NCI-H82 treated with DMSO at 0.1 percent for 48 hours (cell line): ENCODE measurements around the gene RHOJ.
A peak's percentile ranks its signal among the peaks of the same experiment; 100 is the strongest.

Experiments used
- DNase-seq: peaks from one replicate; lab custom pipeline; 2025; ENCODE audit not compliant: unreplicated experiment; lab: John Stamatoyannopoulos, UW

RHOJ gene

DNA sequence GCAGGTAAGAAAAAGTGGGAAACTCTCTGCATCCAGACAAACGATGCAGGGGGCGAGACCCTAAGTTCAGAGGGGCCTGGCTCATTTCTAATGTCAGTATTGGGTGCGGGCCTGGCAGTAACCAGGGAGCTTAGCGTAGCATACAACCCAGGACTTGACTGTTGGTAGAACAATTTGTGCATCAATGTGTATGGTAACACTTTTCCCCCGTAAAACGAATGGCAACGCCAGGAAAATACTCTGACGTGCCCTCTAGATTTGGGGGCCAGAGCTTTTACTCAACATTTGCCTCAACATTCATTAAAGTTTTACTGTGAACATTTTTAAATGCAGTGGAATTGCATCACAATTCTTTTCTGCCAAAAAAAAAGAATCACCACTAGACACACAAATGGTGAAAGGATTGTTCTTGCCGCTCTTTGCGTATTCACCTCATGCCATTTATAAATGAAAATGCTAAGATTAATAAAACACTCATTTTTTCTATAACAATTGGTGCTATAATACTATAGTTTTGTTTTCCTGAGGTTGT is 867 bp downstream of the RHOJ start:
- DNase-seq = no peak

DNA sequence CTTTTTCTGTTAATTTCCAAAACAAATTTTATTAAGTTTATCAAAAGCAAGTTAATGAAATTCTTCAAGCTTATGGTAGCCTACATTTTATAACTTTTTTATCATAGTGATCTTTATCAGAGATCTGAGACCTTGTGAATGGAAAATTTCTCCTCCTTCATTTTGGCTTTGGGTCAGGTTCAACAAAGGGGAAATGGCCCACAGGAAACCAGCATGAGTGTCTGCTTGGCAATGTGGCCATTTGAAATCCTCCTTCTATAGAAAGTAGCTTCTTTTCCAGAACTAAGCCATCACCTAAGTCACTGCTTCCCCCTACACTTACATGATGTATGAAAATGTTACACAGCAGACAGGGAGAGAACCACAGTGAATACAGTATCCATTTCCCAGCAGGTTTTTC is 1.6 kb downstream of the RHOJ start:
- DNase-seq = no peak

DNA sequence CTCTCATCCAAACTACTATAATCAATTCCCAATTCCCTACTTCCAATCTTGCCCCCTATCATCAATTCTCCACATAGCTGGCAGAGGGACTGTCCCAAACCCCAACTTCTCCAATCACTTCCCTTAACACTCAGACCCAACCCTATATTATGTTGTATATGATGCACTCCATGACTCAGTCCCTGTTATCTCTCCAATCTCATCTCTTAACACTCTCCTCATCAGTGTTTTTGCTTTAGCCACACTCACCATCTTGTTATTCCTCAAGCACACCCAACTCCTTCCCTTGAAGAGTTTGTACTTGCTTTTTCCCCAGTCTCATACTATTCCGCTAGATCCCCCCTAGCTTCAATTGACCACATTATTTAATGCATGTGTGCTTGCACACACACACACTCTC is 4.9 kb downstream of the RHOJ start:
- no peak for DNase-seq

DNA sequence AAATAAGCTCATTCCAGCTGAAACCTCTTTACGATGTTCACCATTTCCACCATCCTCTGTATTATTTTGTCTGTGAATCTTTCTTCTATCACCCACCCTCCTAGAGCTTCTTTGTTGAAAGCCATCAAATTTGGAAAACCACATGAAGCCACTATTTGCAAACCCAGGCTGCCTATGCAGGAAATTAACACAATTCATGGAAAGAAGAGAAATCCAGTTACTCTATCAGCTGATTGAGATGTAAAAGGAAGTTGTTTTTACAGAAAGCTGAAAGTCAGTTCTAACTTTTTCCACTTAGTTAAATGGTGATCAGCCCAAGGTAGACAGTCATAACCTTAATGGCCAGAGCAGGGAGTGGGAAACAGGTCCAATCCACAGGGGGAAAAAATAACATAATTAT is 6.6 kb downstream of the RHOJ start:
- no peak for DNase-seq

DNA sequence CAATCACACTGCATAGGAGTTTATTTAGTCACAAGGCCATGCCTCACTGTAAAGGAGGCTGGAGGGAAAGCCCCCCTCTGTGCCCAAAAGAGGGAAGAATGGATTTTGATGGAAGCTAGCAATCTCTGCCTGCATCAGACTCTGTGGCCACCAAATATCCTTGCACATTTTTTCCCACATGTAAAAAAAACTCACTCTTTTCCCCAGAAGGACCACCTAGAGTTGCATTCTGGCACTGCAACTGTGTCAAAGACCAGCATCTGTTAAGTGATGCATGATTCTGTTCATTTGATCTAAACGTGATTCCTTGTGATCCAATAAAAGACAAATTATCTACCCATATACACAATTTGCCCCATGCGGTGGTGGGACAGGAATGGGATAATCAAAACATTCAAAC is 8.0 kb downstream of the RHOJ start:
- DNase-seq = no peak

DNA sequence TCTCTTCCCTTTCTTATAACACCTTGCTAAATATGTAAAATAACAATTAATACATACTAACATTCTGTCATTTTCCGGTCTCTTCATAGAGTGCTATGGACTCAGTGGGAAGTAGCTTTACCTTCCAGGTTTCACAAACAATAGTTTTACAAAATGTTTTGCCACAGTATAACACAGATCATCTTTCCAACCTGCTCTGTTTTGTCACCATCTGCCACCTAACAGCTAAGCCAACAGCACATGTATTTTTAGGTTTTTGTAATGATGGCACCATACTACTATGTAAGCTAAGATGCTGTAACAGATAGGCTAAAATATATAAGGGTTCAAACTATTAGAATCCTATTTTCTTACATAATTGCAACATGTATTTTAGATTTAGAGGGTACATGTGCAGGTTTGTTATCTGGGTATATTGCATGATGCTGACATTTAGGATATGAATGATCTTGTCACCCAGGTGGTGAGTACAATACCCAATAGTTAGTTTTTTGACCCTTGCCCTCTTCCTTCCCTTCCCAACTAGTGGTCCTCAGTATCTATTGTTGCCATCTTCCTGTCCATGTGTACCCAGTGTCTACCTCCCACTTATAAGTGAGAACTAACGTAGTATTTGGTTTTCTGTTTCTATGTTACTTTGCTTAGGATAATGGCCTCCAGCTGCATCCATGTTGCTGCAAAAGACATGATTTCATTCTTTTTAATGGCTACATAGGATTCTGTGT is 8.7 kb downstream of the RHOJ start:
- no peak for DNase-seq

DNA sequence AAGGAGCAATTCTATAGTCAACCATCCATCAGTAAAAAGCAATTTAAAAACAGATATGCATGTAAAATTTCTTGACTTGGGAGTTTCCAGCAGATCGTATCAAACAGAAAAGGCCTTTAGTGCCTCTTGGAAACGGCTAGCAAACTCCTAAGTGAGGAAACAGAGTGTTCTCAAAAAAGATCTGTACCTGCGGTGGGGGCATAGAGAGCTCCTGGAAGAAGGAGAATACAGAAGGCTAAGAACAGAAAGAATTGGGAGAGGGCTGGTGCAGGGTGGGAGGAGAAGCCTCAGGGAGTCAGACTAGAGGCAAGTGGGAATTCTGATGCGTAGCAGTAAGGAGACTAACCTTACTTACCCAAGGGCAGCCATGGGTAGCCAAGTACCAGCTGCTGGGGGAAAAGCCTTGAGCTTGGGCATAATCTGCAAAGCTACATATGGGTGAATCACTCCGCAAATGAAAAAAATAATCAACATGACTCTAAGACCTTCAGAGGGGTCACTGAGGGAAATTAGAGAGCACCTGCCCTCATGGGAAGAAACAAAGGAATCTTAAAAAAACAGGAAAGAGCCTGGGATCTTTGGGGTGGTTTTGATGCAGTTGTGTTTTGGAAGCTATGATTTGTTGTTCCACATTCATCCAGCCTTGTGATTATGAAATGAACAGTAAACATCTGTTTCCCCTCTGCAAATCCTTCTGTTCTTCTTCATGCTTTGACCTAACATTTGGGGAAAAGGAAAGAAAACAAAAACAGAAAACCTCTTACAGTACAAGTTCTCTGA is 10.4 kb downstream of the RHOJ start:
- no peak for DNase-seq

DNA sequence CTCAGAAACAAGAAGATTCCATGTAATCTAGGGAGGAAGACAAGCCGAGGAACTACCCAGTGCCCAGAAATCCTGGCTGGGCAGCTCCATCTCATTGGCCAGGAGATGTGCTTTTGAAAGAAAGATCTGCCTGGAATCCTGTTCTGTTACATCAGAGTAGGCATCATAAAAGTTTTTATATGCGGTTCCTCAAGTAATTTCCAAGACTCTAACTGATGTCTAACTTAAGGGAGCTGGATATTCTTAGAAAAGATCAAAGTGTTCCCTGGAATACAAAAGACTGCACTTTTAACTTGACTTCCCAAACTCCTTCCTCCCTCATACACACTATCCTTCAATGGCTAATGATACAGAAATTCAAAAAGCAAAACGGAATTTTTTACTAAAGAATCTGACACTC is 16.3 kb downstream of the RHOJ start:
- DNase-seq = no peak

DNA sequence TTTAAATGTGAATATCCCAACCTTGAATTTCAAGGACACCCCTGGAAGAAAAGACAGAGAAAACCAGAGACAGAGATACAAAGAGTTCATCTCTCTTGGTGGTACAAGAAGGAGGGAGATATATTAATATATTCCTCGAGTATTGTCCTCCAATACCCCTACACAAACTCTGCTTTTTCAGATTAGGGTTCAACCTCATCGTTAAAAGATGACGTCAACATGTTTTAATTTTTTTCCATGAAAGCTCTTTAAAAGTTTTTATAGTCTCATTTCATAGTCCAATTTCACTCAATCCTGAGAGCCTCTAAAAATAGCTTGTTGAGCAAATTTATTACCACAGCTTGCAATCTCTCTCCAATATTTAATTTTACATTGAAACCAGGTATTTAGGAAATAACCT is 19.4 kb downstream of the RHOJ start:
- DNase-seq = no peak

DNA sequence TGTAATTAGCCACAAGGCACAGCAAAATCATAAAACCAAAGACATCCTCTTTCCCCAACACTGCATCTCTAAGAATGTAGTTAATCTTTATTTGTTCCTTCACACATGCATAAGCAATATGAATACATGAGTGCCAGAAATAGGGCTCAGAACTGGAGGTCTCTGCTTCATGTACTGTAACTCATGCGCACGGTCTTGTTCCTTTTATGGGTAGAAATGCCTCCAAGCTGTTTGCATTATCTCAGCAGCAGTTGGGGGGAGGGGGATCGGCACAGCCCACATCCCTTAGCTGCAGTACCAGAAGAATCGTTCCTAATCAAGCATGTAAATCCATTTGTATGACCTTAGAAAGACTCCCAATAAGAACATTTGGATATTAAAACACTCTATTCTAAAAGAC is 20.0 kb downstream of the RHOJ start:
- DNase-seq = no peak

DNA sequence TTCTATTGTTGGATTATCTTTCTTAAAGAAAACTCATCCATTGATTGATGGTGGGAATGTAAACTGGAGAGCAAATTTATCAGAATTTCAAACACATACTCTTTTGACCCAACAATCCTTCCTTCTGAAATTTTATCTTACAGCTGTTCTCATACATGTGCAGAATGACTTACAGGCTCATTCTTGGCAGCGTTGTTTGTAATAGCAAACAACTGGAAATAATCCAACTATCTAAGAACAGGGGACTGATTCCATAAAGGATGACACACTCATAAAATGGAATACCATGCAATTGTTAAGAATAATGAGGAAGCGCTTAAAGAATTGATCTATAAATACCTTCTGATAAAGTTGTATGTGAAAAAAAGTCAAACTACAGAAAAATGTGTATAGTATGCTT is 24.0 kb downstream of the RHOJ start:
- DNase-seq = no peak

DNA sequence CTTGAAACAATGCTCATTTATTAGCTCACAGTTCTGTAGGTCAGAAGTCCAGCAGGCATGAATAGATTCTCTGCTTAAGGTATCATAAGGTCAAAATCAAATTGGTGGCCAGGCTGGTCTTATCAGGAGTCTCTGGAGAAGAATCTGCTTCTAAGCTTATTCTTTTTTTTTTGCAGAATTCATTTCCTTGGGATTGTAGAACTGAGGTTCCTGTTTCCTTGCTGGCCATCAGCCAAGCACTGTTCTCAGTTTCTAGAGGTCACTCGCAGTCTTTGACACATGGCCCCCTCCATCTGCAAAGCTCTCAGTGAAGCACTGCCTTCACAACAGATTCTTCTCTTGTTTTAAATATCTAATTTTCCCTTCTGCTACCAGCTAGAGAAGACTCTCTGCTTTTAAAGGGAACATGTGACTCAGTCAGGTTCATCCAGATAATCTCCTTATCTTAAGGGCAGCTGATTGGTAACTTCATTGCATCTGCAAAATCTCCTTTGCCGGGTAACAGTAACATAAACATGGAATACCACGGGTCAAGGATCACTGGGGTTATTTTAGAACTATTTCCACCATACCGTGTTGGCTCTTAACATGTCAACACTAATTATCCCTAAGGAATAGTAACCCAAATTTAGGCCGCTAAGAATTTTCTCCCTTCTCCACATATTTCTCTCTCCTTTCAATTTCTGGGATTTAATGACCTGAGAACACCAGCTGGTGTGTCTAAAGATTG is 25.3 kb downstream of the RHOJ start:
- DNase-seq = no peak

DNA sequence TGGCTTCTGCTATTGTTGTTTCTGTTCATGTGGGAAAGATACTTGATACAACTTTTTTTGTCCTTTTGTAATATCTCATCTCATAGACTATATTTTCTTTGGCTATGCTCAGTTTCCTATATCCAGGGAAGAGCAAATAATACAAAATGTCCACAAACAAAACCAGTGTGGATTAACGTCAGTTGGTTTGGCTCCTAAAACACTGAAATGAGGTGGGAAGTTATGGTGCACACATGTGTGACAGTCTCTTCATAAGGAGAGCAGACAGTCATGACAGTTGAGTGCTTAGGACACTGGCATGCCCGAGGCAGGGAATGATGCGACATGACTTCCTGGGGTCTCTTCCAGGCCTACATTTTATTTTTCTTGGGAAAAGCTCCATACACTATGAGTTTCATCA is 27.5 kb downstream of the RHOJ start:
- DNase-seq = no peak

DNA sequence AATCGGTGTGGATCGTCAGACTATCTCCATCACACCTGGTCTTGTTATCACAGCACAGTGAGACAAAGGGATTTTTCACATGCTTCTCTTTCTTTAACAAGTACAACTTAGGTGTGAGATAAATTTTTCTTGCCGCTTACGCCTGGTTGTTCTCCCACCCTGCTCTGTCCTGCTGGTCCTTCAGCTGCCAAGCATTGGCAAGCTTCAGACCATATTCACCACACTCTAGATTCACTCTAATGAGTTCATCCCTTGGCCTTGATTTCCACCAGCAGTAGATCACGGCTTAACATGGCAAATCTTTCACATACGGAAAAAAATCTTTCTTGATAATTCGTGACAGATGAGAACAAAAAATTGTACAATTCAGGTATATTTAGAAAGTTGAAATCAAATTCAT is 33.5 kb downstream of the RHOJ start:
- no peak for DNase-seq

DNA sequence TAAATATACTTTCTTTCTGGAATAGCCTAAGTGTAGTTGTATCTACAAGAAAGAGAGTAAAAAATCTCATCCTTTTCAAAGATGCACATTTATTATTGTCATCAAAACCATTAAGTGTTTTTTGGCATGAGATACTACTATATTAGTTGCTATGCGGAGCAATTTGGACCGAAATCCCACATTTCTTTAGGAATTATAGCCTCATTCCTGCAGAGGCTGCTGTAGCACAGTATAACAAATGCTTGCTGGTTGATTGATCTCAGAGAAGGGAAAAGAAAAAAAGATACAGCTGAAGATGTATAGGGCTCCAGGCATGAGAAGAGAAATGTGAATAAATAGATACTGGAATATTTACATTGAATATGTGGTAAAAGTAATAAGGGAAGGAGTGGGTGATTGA is 36.0 kb downstream of the RHOJ start:
- no peak for DNase-seq

DNA sequence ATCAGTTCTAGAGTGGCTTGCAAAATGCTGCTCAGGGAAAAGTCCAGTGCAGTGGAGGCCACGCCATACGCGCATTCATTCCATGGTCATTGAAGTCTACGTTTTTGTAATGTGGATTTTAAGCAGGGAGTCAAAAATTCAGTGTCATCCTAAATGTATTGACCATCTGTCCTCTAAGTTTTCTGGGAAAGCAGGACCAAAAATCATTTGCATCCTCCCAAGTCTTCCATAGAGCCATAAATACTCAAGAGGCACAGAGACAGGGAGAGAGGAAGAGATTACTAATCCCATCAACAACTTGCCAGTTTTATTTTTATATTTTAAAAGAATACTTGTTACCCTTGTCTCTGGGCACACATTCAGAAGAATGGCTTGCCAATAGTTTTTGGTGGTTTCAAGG is 36.9 kb downstream of the RHOJ start:
- no peak for DNase-seq

DNA sequence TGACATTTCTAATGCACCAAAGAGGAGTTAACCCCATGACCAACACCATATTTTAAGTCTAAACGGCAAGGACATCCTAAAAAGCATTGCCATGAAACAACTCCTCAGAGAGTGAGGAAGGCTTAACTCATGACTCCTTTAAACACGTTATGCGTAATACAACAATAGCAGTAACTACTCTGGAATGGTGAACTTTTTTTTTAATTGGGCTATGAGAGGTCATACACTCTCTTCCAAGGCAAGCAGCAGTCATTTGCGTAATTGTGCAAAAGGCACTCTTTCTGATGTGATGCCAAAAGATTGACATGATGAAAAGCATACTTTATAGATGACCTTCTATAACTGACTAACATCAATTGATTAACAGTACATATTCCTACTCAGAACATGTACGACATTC is 39.4 kb downstream of the RHOJ start:
- DNase-seq = no peak

DNA sequence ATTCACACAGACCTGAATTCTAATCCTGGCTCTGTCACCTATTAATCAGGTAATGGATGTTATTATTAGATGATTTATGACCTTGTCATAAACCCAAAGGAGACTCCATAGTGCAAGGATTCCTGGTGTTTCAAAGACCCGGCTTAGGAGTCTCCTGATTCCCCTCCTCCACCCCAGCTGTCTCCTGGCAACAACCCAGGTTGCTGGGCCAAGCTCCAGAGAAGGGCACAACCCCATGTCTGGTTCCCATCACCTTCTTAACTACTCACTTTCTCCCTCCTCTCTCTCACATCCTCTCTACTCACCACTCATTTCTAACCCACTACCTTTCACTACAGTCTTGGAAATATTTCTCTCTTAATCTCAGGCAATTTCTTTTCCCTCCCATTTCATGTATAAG is 41.6 kb downstream of the RHOJ start:
- DNase-seq = peak; percentile 11

DNA sequence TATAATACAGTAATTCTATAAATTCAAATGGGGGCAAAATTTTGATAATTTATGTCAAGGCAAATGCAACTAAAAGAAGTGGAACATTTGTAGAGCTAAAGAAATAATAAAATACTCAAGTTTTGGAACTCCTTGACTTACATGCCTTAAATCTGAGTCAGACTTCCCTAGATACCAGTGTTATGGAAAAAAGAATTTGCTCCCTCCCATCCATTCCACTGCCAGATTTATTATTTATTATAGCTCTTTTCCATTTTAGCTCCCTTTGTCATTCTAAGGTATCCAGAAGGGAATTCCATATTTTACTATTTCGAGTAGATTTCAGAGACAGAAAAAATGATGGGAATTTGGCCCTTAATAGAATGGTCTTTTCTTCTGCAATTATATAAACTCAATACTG is 44.0 kb downstream of the RHOJ start:
- no peak for DNase-seq

DNA sequence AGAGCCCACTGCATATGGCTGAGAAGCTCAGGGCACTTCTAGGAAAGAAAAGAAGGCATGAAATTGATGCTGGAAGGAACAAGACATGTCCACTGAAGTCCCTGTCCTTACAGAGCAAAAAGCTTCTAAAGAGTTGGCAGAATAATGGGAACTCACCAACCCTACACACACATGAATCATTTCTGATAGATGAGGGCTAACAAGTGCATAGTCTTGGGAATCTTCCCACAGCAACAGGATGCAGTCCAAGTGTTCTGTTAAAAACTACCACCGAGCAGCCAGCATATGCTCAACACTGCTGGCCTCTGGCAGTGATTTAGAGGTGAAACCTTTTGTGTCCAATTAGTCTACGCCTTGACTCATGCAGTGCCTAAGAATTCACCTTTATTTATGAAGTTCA is 44.8 kb downstream of the RHOJ start:
- no peak for DNase-seq

DNA sequence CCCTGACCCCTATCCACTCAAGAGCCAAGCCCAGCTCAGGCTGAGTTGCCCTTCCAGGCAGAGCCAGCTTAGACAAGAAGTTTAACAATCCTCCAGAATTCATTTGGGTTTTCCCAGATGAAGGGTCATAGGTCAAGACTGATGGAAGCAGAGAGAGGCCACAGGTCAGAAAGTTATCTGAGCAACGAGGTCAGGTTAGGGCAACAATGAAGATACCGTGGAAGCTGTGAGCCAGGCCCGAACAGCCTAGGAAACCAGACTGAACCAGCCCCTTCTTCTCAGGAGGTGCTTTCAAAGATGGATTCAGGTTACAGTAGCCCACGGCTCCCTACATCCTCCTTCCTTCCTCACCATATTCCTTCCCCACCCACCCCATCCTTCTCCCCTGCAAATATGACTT is 53.1 kb downstream of the RHOJ start:
- no peak for DNase-seq

DNA sequence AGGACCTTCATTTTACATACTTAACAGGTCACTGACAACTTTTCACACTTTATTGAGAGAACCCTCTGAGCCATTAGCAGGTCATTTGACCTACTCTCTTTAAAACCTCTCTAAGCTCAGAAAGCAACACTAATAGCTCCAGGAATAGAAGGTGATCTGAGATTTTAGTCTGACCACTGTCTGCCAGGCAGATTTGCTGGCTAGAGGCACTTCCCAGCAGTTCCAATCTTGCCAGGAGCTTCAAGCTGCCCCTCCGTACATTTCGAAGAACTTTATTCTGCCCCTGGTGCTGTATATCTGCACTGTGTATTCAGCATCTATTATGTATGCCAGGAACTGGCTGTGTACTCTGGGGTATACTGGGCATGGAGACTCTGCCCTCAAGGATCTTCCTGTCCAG is 58.2 kb downstream of the RHOJ start:
- DNase-seq = no peak
